ENCODE results near the gene CRTAC1.

- no peak for TF ChIP-seq EZH2 (IDR thresholded peaks at IDR 0.05)
- TF ChIP-seq POLR2AphosphoS5 (IDR thresholded peaks at IDR 0.05; ENCODE audit: borderline replicate concordance, low read depth, low read length), result no peak
These were observed 125.8 kb downstream of the CRTAC1 start for GRCh38 chr10:97904576-97904975.

Measured in SK-N-MC (cell line).